Measurements from ENCODE around the gene NAPA.
"Not testable (repeated sequence)": the region's sequence is repeated elsewhere in the genome, so short reads cannot be mapped to it uniquely, and the experiment has no call there.

Gene NAPA

GRCh38 chr19:47499863-47500830, 14.7 kb downstream of the NAPA start:
- DNase-seq: no peak

- DNase-seq: no peak
Measured at GRCh38 chr19:47499371-47499770, 15.5 kb downstream of the NAPA start.

GRCh38 chr19:47498561-47498960, 16.3 kb downstream of the NAPA start:
- no peak for DNase-seq

- no peak for DNase-seq
Measured at GRCh38 chr19:47497821-47498520, 16.9 kb downstream of the NAPA start.

GRCh38 chr19:47497050-47497766, 17.7 kb downstream of the NAPA start:
- DNase-seq: no peak

GRCh38 chr19:47495478-47496372, 19.1 kb downstream of the NAPA start:
- DNase-seq: no peak

- DNase-seq: no peak
Measured at GRCh38 chr19:47494729-47495128, 20.1 kb downstream of the NAPA start.

- DNase-seq: no peak
Measured at GRCh38 chr19:47494211-47494547, 20.7 kb downstream of the NAPA start.

GRCh38 chr19:47493378-47494210, 21.3 kb downstream of the NAPA start:
- no peak for DNase-seq

- no peak for DNase-seq
Measured at GRCh38 chr19:47492571-47493377, 22.1 kb downstream of the NAPA start.

GRCh38 chr19:47492137-47492533, 22.7 kb downstream of the NAPA start:
- DNase-seq: no peak

GRCh38 chr19:47491358-47492136, 23.3 kb downstream of the NAPA start:
- no peak for DNase-seq

GRCh38 chr19:47490847-47491246, 24.0 kb downstream of the NAPA start:
- no peak for DNase-seq

GRCh38 chr19:47490031-47490430, 24.8 kb downstream of the NAPA start:
- DNase-seq: no peak

GRCh38 chr19:47489072-47489914, 25.6 kb downstream of the NAPA start:
- DNase-seq: no peak

- no peak for DNase-seq
Measured at GRCh38 chr19:47487551-47488515, 27.0 kb downstream of the NAPA start.

- no peak for DNase-seq
Measured at GRCh38 chr19:47486900-47487299, 28.0 kb downstream of the NAPA start.

GRCh38 chr19:47486220-47486619, 28.6 kb downstream of the NAPA start:
- DNase-seq: not testable (repeated sequence)
